Prostate gland (tissue), 2 donors: ENCODE data around the gene ADGRE1. TPM values are rescaled to one million over a fixed set of nuclear protein-coding genes. Genes with fewer than 3 reads are reported as not detected.

Experiments used
- DNase-seq: peaks from one replicate; pipeline ENCODE4 v3.0.0-alpha.2; 2019; ENCODE audit warnings: low spot score
- H3K27ac ChIP-seq, 2 donors: fragments of 200-600 bp; sonication (generic); 2 replicates each; pipeline ENCODE4 v1.5.1; 2017 to 2019
- H3K27me3 ChIP-seq: fragments of 200-600 bp; sonication (generic); replicated peaks from 2 replicates; pipeline ENCODE4 v1.5.1; 2019; ENCODE audit not compliant: insufficient read depth
- H3K36me3 ChIP-seq, 2 donors: fragments of 200-600 bp; sonication (generic); 1 replicate in 1 of 2; 2 replicates in 1 of 2; pipeline versions ENCODE4 v1.5.1 to v1.8.1; 2017 to 2019
- H3K4me1 ChIP-seq: fragments of 200-600 bp; sonication (generic); replicated peaks from 2 replicates; pipeline ENCODE4 v1.5.1; 2019
- H3K4me3 ChIP-seq, 2 donors: fragments of 200-600 bp; sonication (generic); 2 replicates each; pipeline ENCODE4 v1.5.1; 2017 to 2019
- H3K9me3 ChIP-seq: fragments of 200-600 bp; sonication (generic); 2 replicates; pipeline ENCODE4 v1.5.1; 2017
- POLR2A ChIP-seq: fragments of 450-650 bp; IDR thresholded peaks from one replicate; pipeline ENCODE4 v1.6.1; 2016; ENCODE audit warnings: antibody characterized with exemption, mild to moderate bottlenecking
- POLR2AphosphoS5 ChIP-seq: sonication (generic); formaldehyde crosslinking; IDR thresholded peaks from one replicate; pipeline ENCODE4 v1.6.1; 2017; ENCODE audit warnings: antibody characterized with exemption
- WGBS: methylation state at CpG from one replicate; pipeline ENCODE4 v1.1.5; 2018; 5-methylcytosine and 5-hydroxymethylcytosine counted together
- intact Hi-C: fragments of 100-400 bp; cut with DNase I; formaldehyde crosslinking; loops from one replicate; pipeline ENCODE4 v1.14.2; 2022
- total RNA-seq, 2 donors: library from RNA; depleted of rRNA; stranded (reverse); fragments of >200 nt; gene quantifications; one replicate each; pipeline ENCODE4 v1.1.0, GENCODE V29; 2016
- TF ChIP-seq, protein P1 (sequence below), 4 experiments: fragments of 200-600 bp in 2 of 4; fragments of 450-650 bp in 2 of 4; sonication (generic) in 2 of 4; IDR thresholded peaks; 1 replicate in 3 of 4; 2 replicates in 1 of 4; pipeline ENCODE4 v1.5.1; 2016 to 2019; ENCODE audit warnings: antibody characterized with exemption in 4 of 4, mild to moderate bottlenecking in 2 of 4, moderate library complexity in 2 of 4

The ADGRE1 gene
- total RNA-seq, 2 donors from 2014 or later = 1.2 TPM; not detected in 1

DNA sequence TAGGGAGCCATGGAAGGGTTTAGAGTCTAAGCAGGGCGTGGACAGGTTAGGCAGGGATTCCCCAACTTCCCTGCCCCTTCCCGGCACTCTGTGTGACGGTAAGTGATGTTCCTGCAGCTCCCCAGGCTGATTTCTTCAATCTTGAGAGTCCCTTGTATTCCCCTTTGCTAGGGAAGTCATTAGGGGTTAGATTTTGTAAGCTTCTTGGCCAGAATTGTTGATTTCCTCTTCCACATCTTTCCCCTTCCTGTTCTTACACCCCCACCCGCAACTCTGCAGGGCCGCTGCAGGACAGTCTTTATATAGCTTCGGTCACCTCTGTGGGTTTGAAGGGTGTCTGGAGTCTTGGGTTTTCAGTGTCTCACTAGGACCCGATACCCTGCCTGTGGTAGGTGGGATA is 10.6 kb upstream of the ADGRE1 start:
- Histone ChIP-seq H3K36me3 (no peaks in the 10 kb centered on the region), H3K27ac (no peak overlapping the region), H3K4me1 (no peaks in the 10 kb centered on the region), H3K27me3 (no peaks in the 10 kb centered on the region), H3K4me3 (no peak overlapping the region), H3K9me3 (no peaks in the 10 kb centered on the region)
- DNase-seq = no peak
- WGBS = 66% methylated on average over 7 of the region's 7 CpGs
- TF ChIP-seq, protein P1, sequence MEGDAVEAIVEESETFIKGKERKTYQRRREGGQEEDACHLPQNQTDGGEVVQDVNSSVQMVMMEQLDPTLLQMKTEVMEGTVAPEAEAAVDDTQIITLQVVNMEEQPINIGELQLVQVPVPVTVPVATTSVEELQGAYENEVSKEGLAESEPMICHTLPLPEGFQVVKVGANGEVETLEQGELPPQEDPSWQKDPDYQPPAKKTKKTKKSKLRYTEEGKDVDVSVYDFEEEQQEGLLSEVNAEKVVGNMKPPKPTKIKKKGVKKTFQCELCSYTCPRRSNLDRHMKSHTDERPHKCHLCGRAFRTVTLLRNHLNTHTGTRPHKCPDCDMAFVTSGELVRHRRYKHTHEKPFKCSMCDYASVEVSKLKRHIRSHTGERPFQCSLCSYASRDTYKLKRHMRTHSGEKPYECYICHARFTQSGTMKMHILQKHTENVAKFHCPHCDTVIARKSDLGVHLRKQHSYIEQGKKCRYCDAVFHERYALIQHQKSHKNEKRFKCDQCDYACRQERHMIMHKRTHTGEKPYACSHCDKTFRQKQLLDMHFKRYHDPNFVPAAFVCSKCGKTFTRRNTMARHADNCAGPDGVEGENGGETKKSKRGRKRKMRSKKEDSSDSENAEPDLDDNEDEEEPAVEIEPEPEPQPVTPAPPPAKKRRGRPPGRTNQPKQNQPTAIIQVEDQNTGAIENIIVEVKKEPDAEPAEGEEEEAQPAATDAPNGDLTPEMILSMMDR (IDR thresholded peaks at IDR 0.05) = no peak
- no peak for TF ChIP-seq POLR2A
- TF ChIP-seq POLR2AphosphoS5 = no peak
- intact Hi-C loops = no loop called here

DNA sequence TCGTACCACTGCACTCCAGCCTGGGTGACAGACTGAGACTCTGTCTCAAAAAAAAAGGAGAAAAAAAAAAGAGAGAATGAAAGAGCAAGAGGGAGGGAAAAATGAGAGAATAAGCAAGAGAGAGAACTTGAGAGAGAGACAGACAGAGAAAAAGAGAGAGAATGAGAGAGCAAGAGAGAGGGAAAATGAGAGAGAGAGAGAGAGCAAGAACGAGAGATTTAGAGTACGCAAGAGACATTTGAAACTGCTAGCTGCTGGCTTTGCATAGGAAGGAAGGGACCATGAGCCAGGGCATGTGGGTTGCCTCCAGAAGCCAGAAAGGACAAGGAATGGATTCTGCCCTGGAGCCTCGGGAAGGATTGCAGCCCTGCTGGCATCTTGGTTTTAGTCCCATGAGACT is 9.6 kb upstream of the ADGRE1 start:
- Histone ChIP-seq H3K4me1 (no peaks in the 10 kb centered on the region), H3K27me3 (no peaks in the 10 kb centered on the region), H3K9me3 (no peaks in the 10 kb centered on the region), H3K36me3 (no peaks in the 10 kb centered on the region), H3K27ac (no peak overlapping the region), H3K4me3 (no peak overlapping the region)
- 85% methylated on average over 4 of the region's 4 CpGs for WGBS
- intact Hi-C loops = no loop called here
- DNase-seq = no peak
- TF ChIP-seq, protein P1 (IDR thresholded peaks at IDR 0.05) = no peak

DNA sequence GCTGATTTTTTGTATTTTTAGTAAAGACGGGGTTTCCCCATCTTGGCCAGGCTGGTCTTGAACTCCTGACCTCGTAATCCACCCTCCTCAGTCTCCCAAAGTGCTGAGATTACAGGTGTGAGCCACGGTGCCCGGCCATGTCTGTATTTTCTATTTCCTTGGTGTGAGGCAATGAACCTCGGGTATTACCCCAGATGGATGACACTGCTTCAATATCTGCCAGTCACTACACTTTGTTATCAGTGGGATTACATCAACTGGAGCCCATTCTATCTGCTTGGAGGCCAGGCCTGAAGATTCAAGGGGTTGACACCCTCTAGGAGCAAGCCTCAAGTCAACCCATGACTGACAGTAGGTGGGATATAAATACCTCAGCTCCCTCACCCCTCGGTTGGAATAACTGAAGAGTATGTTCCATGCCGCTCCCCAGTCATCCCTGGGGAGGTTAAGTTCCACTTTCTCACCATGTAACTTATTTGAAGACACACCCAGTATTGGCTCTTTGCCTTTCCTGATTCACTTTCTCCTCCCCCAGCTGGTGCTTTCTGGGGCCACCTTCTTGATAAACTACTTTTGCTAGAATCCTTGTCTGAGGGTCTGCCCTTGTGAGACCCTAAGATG is 992 bp upstream of the ADGRE1 start:
- WGBS = 81% methylated on average over 7 of the region's 7 CpGs
- TF ChIP-seq POLR2AphosphoS5 (no peak), POLR2A (no peak)
- TF ChIP-seq, protein P1 (IDR thresholded peaks at IDR 0.05) = no peak
- intact Hi-C loops = no loop called here

DNA sequence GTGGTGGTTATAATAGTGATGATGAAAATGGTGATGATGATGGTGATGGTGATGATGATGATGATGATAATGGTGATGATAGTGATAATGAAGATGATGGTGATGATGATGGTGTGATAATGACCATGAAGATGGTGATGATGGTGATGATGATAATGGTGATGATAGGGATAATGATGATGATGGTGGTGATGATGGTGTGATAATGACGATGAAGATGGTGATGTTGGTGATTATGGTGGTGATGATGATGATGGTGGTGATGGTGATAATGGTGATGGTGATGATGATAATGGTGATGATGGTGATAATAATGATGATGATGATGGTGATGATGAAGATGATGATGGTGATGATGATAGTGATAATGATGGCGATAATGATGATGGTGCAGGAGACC is 1.6 kb downstream of the ADGRE1 start:
- no peak for DNase-seq
- TF ChIP-seq POLR2A (no peak), POLR2AphosphoS5 (no peak)
- TF ChIP-seq, protein P1 (IDR thresholded peaks at IDR 0.05) = no peak
- Histone ChIP-seq H3K9me3 (no peaks in the 10 kb centered on the region), H3K27me3 (peaks cover 2% of the 10 kb centered on the region), H3K36me3 (no peaks in the 10 kb centered on the region), H3K4me3 (no peak overlapping the region), H3K27ac (no peak overlapping the region), H3K4me1 (no peaks in the 10 kb centered on the region)
- intact Hi-C loops = no loop called here
- 91% methylated on average over 2 of the region's 2 CpGs for WGBS

More for the DNA sequence above, 992 bp upstream of the ADGRE1 start:
- H3K36me3 ChIP-seq = no peaks in the 10 kb centered on the region
- H3K27ac ChIP-seq = no peak overlapping the region
- DNase-seq = no peak
- H3K9me3 ChIP-seq = no peaks in the 10 kb centered on the region
- peaks cover 2% of the 10 kb centered on the region for H3K27me3 ChIP-seq
- no peaks in the 10 kb centered on the region for H3K4me1 ChIP-seq
- no peak overlapping the region for H3K4me3 ChIP-seq

DNA sequence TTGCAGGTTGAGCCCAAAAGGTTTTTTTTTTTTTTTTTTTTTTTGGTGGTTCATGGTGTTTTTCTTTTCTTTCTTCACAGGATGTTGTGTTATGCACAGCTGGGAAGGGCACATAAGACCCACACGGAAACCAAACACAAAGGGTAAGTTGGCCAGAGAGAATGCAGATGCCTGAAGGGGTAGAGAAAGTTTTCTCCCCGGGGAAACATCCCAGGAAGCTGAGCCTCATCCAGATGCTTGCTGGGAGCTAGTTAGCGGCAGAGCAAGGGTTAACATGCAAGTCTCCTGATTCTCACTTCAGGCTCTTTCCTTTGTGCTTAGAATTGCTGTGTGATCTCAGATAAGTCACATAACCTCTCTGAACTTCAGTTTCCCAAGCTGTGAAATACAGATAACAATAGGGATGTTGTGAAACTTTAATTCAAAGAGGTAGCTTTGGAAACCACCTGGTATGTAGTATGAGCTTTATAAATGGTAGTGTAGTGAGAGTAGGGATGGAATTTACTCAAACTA is 3.1 kb downstream of the ADGRE1 start:
- intact Hi-C loops = no loop called here
- no peak for DNase-seq
- H3K36me3 ChIP-seq = no peaks in the 10 kb centered on the region
- H3K27me3 ChIP-seq = peaks cover 3% of the 10 kb centered on the region
- no peaks in the 10 kb centered on the region for H3K9me3 ChIP-seq
- H3K4me3 ChIP-seq = no peak overlapping the region
- H3K4me1 ChIP-seq = no peaks in the 10 kb centered on the region
- TF ChIP-seq, protein P1 (IDR thresholded peaks at IDR 0.05) = no peak
- no peak for TF ChIP-seq POLR2A
- no peak for TF ChIP-seq POLR2AphosphoS5
- WGBS = 58% methylated on average over 3 of the region's 3 CpGs
- H3K27ac ChIP-seq = no peak overlapping the region
